ENCODE data around the gene ACKR3.

GRCh38 chr2:236583621-236584203 is 14.1 kb downstream of the ACKR3 start:
- TF ChIP-seq CTCF (IDR thresholded peaks at IDR 0.05), result no peak
- TF ChIP-seq TCF7L2 (IDR thresholded peaks at IDR 0.05; ENCODE audit: low read depth, low read length), result no peak
- no peak for TF ChIP-seq POLR2AphosphoS5 (IDR thresholded peaks at IDR 0.05; ENCODE audit: low read depth, low read length)
- TF ChIP-seq REST (IDR thresholded peaks at IDR 0.05; ENCODE audit: insufficient read depth in 1 of 2, low read depth in 2 of 2, low read length in 1 of 2), result no peak
